Cardiac septum (tissue), 1 donor: ENCODE results near the gene PACS2. TPM values are rescaled to one million over a fixed set of nuclear protein-coding genes. Genes with fewer than 3 reads are reported as not detected.
"Not testable (repeated sequence)": the region's sequence is repeated elsewhere in the genome, so short reads cannot be mapped to it uniquely, and the experiment has no call there.

ENCODE experiments used
- DNase-seq: peaks from one replicate; pipeline ENCODE4 v3.0.0-alpha.2; 2020; ENCODE audit warnings: low spot score
- intact Hi-C: fragments of 100-400 bp; cut with DNase I; formaldehyde crosslinking; loops from one replicate; pipeline ENCODE4 v1.14.0; 2022
- long read RNA-seq: library from polyadenylated mRNA; unstranded; transcript quantifications from one replicate; pipeline ENCODE4 v2.0.0, GENCODE V29; 2021
- total RNA-seq: library from RNA; stranded (reverse); fragmentation: NEBNext Ultra II Directional; extraction: Animal tissue kit (Norgen Biotek cat#: 25700); gene quantifications from one replicate; pipeline ENCODE4 v1.2.1, GENCODE V29; 2021
- donor health status: DM: no; HTN: no; CAD: no.

The PACS2 gene
- 55.1 TPM for total RNA-seq
- long read RNA-seq, transcript PACS2-201 (24 exons, 3,708 nt), result major isoform, 36 of 124 reads
- long read RNA-seq, partial matches to known transcripts, result 38 of 124 reads
- long read RNA-seq, other reads (novel, unspliced or antisense), result 48 of 124 reads

GRCh38 chr14:105314287-105315200, at the start of gene PACS2:
PACS2 (plus strand) TSS chr14:105314748; CDS start chr14:105314919, 171 bp downstream.
- intact Hi-C loops, result loop anchor here (5.0 kb wide), 1 partner anchor 38 kb away; no protein-coding TSS in a partner anchor
- DNase-seq, result no peak

- intact Hi-C loops, result loop anchor here (5.0 kb wide), 1 partner anchor 66 kb away; no protein-coding TSS in a partner anchor
- DNase-seq, result no peak
Observed at GRCh38 chr14:105267820-105268548, 46.6 kb upstream of the PACS2 start.

GRCh38 chr14:105268736-105269354, 45.7 kb upstream of the PACS2 start:
- no peak for DNase-seq
- intact Hi-C loops, result loop anchor here (5.0 kb wide), 1 partner anchor 67 kb away; no protein-coding TSS in a partner anchor

- DNase-seq, result no peak
- intact Hi-C loops, result loop anchor here (5.0 kb wide), 1 partner anchor 67 kb away; no protein-coding TSS in a partner anchor
Observed at GRCh38 chr14:105269405-105269804, 45.1 kb upstream of the PACS2 start.

- no peak for DNase-seq
- intact Hi-C loops, result no loop called here
Observed at GRCh38 chr14:105271224-105271890, 43.2 kb upstream of the PACS2 start.

GRCh38 chr14:105272623-105273022, 41.9 kb upstream of the PACS2 start:
- intact Hi-C loops, result no loop called here
- DNase-seq, result no peak

- intact Hi-C loops, result no loop called here
- DNase-seq, result no peak
Observed at GRCh38 chr14:105273062-105273461, 41.5 kb upstream of the PACS2 start.

- intact Hi-C loops, result no loop called here
- no peak for DNase-seq
Observed at GRCh38 chr14:105274637-105275036, 39.9 kb upstream of the PACS2 start.

- intact Hi-C loops, result no loop called here
- no peak for DNase-seq
Observed at GRCh38 chr14:105275267-105275946, 39.1 kb upstream of the PACS2 start.

- DNase-seq, intact Hi-C loops: not testable (repeated sequence)
Observed at GRCh38 chr14:105277448-105277847, 37.1 kb upstream of the PACS2 start.

- no peak for DNase-seq
- intact Hi-C loops, result loop anchor here (5.0 kb wide), 2 partner anchors 78 to 188 kb away; no protein-coding TSS in a partner anchor
Observed at GRCh38 chr14:105279642-105280361, 34.7 kb upstream of the PACS2 start.

GRCh38 chr14:105280525-105280924, 34.0 kb upstream of the PACS2 start:
- DNase-seq, result no peak
- intact Hi-C loops, result loop anchor here (5.0 kb wide), 2 partner anchors 78 to 188 kb away; no protein-coding TSS in a partner anchor

GRCh38 chr14:105281371-105282097, 33.0 kb upstream of the PACS2 start:
- intact Hi-C loops, result loop anchor here (5.0 kb wide), 2 partner anchors 79 to 189 kb away; no protein-coding TSS in a partner anchor
- no peak for DNase-seq

GRCh38 chr14:105282098-105282725, 32.3 kb upstream of the PACS2 start:
- DNase-seq, result no peak
- intact Hi-C loops, result loop anchor here (5.0 kb wide), 2 partner anchors 80 to 190 kb away; no protein-coding TSS in a partner anchor

- intact Hi-C loops, result loop anchor here (5.0 kb wide), 2 partner anchors 81 to 191 kb away; no protein-coding TSS in a partner anchor
- no peak for DNase-seq
Observed at GRCh38 chr14:105283028-105283427, 31.5 kb upstream of the PACS2 start.

GRCh38 chr14:105283899-105284298, 30.6 kb upstream of the PACS2 start:
- no peak for DNase-seq
- intact Hi-C loops, result loop anchor here (5.0 kb wide), 2 partner anchors 82 to 192 kb away; no protein-coding TSS in a partner anchor
